NOMO-1 treated with DMSO at 0.1 percent for 48 hours (cell line): Measurements from ENCODE around the gene SERPINA4.

ENCODE experiments used
- DNase-seq: peaks from one replicate; lab custom pipeline; 2025; ENCODE audit not compliant: unreplicated experiment; lab: John Stamatoyannopoulos, UW

SERPINA4 gene

GRCh38 chr14:94542811-94543440 lies 18.3 kb upstream of the SERPINA4 start:
- no peak for DNase-seq

GRCh38 chr14:94543449-94544124 lies 17.7 kb upstream of the SERPINA4 start:
- DNase-seq = no peak

DNA sequence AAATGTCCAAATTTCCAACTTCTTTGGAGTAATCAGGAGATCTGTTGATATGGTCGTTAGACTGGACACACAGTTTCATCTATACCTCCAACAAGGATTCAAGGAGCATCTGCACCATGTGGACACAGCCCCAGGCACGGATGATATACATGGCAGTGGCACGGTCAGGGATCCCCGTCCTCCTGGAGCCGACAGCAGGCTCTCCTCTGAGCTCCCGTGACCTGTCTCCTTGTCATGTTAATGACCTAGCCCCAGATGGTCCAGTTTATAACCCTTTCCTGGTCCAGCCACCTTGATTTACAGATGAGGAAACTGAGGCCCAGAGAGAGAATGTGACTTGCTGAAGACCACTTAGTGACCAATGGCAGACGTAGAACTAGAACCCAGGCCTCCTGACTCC lies 16.5 kb upstream of the SERPINA4 start:
- no peak for DNase-seq

DNA sequence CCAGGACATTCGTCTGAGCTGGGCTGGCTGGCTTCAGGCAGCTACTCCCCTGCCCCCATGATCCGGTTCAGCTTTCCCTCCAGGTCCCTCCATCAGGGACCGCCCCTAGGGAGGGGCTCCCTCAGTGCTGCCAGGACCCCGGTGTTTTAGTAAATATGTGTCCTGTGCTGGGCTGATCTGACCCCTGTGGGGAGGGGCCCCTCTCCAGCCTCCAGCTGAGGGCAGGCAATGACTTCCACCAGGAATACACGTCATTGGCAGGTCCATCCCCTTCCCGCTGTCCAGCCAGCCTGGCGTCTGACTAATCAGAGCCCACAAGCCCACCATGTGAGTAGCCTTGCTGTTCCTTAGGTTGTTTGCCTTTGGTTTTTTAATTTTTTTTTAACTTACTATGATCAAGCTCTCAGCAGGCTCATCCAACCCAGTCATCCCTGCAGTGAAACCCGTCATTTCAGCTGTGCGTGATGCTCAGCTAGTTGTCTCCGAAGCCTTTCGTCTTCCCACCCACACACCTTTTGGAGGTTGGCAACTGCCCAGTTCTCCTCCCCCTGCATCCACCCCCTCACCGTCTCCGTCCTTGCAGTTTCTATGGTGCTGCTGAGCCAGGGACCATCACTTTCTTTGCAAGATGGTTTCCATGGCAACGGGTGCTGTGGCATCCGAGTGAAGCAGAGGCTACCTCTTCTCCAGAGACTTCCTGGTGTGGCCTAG lies 16.0 kb upstream of the SERPINA4 start:
- no peak for DNase-seq

- DNase-seq = no peak
Measured at GRCh38 chr14:94547151-94547680, 14.0 kb upstream of the SERPINA4 start.

GRCh38 chr14:94547726-94548125 lies 13.5 kb upstream of the SERPINA4 start:
- DNase-seq = no peak

- no peak for DNase-seq
Measured at GRCh38 chr14:94548131-94548998, 12.9 kb upstream of the SERPINA4 start.

- no peak for DNase-seq
Measured at GRCh38 chr14:94548999-94549985, 11.9 kb upstream of the SERPINA4 start.

DNA sequence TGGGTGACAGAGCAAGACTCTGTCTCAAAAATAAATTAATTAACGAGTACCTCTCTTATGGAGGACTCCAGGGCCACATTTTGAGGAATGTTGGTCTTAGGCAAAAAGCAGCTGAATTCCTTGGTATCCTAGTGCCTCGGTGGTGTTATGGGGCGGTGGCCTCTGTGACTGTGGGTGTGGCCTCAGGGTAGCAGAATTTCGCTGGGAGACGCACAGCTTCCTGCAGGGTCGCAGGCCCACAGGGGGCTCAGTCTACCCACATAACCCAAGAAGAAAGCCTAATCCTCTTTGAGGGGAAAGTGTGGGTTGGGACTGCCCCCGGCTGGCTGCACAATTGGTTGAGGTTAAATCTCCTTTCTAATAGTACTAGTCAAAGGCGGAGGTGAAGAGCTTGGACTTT lies 11.2 kb upstream of the SERPINA4 start:
- DNase-seq = no peak

GRCh38 chr14:94555991-94556390 lies 5.3 kb upstream of the SERPINA4 start:
- DNase-seq = no peak

GRCh38 chr14:94557327-94557726 lies 3.9 kb upstream of the SERPINA4 start:
- DNase-seq = no peak

DNA sequence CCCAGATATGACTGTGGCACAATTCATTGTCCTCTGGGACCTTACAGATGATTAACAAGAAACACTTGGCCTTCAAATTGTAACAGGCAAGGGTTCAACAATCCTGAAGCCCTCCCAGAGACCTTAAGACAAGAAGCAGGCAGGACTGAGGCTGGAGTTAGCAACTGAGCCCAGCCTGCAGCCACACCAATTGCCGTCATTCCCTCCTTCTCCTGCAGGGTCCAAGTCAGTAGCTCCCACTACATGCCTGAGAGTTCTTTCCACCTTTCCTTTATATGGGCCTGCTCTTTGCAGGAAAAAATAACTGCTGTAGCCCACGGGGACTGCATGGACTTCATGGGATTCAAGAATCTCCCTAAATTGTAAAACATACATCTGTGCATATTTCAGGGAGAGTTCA lies 2.4 kb upstream of the SERPINA4 start:
- DNase-seq = no peak

GRCh38 chr14:94559638-94560290 lies 1.5 kb upstream of the SERPINA4 start:
- DNase-seq = no peak

DNA sequence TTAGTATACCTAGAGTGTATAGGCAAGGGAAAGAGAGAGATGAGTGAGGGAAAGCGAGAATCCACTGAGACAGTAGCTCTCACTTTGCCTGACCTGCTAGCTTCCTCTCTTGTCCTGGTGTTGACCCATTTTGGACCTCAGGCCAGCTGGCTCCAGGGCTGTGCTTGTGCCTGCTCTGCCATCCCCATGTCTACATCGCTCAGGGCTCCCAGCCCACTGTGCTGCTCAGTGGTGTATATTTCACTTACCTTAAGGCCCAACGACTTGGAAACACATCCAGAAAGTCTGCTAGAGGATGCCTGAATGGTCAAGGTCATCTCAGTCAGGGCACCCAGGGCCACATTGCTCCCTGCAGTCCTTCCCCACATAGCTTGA lies 964 bp upstream of the SERPINA4 start:
- no peak for DNase-seq

- no peak for DNase-seq
Measured at GRCh38 chr14:94561656-94562010, 391 bp downstream of the SERPINA4 start.

- no peak for DNase-seq
Measured at GRCh38 chr14:94562022-94562421, 780 bp downstream of the SERPINA4 start.

- no peak for DNase-seq
Measured at GRCh38 chr14:94562941-94563883, 2.0 kb downstream of the SERPINA4 start.

DNA sequence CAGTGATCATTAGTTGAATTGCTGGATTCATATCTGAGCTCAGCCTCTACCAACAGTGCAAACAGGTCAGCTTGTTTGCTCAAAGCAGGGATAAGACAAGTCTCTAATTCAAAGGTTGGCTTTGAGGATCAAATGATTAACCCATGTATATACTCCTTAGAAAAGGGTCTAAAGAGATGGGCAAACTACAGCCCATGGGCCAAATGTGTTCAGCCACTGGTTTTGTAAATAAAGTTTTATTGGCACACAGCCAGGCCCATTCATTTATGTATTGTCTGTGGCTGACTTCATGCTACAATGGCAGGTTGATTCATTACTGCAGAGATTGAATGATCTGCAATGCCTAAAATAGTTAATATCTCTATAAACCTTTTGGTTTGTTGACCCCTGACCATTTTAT lies 3.1 kb downstream of the SERPINA4 start:
- DNase-seq = no peak
